T-helper 2 cell treated with Interferon-gamma antibody and Interleukin-4, amounts not matched to agents 5 μg/mL and 100 μg/mL, for 36 hours (primary cell): Measurements from ENCODE around the gene PLA2G4B.
A peak's percentile ranks its signal among the peaks of the same experiment; 100 is the strongest.

Source experiments
- DNase-seq: peaks from one replicate; pipeline ENCODE4 v3.0.0; 2021; ENCODE audit warnings: low spot score
- H3K27ac Mint-ChIP-seq: one replicate; pipeline ENCODE4 v1.8.0; 2021; ENCODE audit warnings: mild to moderate bottlenecking, mixed read lengths
- H3K27me3 Mint-ChIP-seq: one replicate; pipeline ENCODE4 v1.8.0; 2021; ENCODE audit warnings: low read depth, mixed read lengths
- H3K36me3 Mint-ChIP-seq: one replicate; pipeline ENCODE4 v1.8.0; 2021; ENCODE audit warnings: low read depth, mixed read lengths
- H3K4me1 Mint-ChIP-seq: one replicate; pipeline ENCODE4 v1.8.0; 2021; ENCODE audit warnings: low read depth, mixed read lengths
- H3K4me3 Mint-ChIP-seq: one replicate; pipeline ENCODE4 v1.8.0; 2022; ENCODE audit warnings: mild to moderate bottlenecking, moderate library complexity, mixed read lengths
- H3K9me3 Mint-ChIP-seq: one replicate; pipeline ENCODE4 v1.8.0; 2021; ENCODE audit warnings: mixed read lengths

The PLA2G4B gene

GRCh38 chr15:41881550-41881919 lies 42.9 kb downstream of the PLA2G4B start:
- Mint-ChIP-seq H3K36me3 (no peaks in the 10 kb centered on the region), H3K27ac (no peak overlapping the region), H3K4me1 (peaks cover 3% of the 10 kb centered on the region), H3K27me3 (peaks cover 11% of the 10 kb centered on the region), H3K4me3 (no peak overlapping the region), H3K9me3 (no peaks in the 10 kb centered on the region)
- DNase-seq, result no peak

GRCh38 chr15:41881920-41882688 lies 43.5 kb downstream of the PLA2G4B start:
- H3K27me3 Mint-ChIP-seq, result peaks cover 11% of the 10 kb centered on the region
- no peaks in the 10 kb centered on the region for H3K9me3 Mint-ChIP-seq
- no peaks in the 10 kb centered on the region for H3K36me3 Mint-ChIP-seq
- H3K27ac Mint-ChIP-seq, result no peak overlapping the region
- H3K4me3 Mint-ChIP-seq, result no peak overlapping the region
- DNase-seq, result peak; percentile 6
- peaks cover 3% of the 10 kb centered on the region for H3K4me1 Mint-ChIP-seq

DNA sequence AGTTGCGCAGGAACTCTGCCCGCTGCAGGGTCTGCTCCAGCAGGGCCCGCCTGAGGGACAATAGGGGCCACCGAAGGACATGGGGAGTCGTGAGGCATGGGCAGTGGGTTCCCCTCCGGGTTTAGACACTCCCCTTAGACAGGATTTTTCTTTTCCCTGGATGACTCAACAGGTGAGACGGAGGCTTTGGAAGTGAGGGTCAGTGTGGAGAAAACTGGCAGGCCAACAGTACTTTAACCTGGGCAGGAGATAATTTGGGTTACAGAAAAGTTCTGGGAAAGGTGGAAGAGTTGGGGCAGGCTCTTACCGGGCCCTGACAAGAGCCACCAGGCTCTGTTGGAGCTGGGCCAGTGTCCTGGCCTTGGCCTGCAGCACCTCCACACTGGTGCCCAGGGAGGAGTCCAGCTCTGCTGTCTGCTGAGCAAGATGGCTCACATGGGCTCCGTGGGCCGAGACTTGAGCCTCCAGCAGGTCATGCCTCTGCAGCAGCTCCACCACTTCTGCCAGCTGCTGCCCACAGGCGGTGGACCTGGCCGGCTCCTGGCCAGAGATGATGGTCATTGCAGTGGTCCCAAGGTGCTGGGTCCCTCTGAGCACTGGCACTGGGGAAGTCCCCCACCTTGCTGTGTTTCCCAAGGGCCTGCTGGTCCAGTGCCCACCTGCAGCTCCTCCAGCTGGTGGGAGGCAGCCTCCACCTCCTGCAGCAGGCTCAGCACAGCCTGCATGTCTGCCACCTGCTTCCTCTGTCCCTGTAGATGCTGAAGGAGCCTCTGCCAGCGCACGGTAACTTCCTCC lies 44.2 kb downstream of the PLA2G4B start:
- H3K4me1 Mint-ChIP-seq, result peaks cover 3% of the 10 kb centered on the region
- DNase-seq, result no peak
- no peaks in the 10 kb centered on the region for H3K9me3 Mint-ChIP-seq
- H3K27me3 Mint-ChIP-seq, result peaks cover 11% of the 10 kb centered on the region
- H3K27ac Mint-ChIP-seq, result no peak overlapping the region
- H3K36me3 Mint-ChIP-seq, result no peaks in the 10 kb centered on the region
- H3K4me3 Mint-ChIP-seq, result no peak overlapping the region

- Mint-ChIP-seq H3K27ac (no peak overlapping the region), H3K4me1 (peaks cover 3% of the 10 kb centered on the region), H3K36me3 (no peaks in the 10 kb centered on the region), H3K4me3 (no peak overlapping the region), H3K27me3 (peaks cover 11% of the 10 kb centered on the region), H3K9me3 (no peaks in the 10 kb centered on the region)
- DNase-seq, result no peak
Measured at GRCh38 chr15:41883484-41883825, 44.8 kb downstream of the PLA2G4B start.

DNA sequence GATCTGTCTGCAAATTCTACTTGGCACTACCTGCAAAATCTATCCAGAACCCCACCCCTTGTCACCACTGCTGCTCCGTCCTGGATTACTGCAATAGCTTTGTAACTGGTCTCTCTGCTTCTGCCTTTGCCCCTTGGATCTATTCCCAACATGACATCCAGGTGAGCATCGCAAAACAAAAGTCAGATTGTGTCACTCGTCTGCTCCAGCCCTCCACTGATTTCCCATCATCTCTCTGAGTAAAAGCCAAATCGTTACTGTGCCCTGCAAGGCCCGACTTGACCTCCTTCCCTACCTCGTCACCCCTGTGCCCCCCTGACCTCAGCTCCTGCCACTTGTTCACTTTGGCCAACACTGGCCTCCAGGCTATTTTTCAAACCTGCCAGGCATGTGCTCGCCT lies 45.8 kb downstream of the PLA2G4B start:
- no peak overlapping the region for H3K27ac Mint-ChIP-seq
- no peak for DNase-seq
- no peak overlapping the region for H3K4me3 Mint-ChIP-seq
- peaks cover 9% of the 10 kb centered on the region for H3K27me3 Mint-ChIP-seq
- H3K9me3 Mint-ChIP-seq, result no peaks in the 10 kb centered on the region
- H3K36me3 Mint-ChIP-seq, result no peaks in the 10 kb centered on the region
- H3K4me1 Mint-ChIP-seq, result peaks cover 7% of the 10 kb centered on the region

DNA sequence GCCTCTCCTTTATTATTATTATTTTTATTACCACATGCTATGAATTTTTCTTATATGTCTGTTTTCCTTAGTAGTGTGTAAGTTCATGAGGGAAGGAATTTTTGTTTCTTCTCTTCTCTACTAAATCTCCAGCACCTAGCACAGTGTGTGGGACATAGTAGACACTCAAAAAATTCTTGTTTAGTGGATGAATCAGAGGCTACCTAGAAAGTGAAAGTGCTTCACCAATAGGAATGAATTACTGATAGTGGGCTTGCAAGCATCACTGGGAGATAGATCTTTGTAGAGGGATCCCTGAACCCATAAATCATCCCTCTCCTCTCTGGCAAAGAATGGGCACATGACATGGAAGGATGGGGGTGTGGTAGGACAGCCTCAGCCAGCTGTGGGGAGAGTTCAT lies 46.7 kb downstream of the PLA2G4B start:
- Mint-ChIP-seq H3K4me3 (no peak overlapping the region), H3K4me1 (peaks cover 7% of the 10 kb centered on the region), H3K9me3 (no peaks in the 10 kb centered on the region), H3K36me3 (no peaks in the 10 kb centered on the region), H3K27ac (peak overlapping the region; percentile 24), H3K27me3 (peaks cover 7% of the 10 kb centered on the region)
- no peak for DNase-seq

DNA sequence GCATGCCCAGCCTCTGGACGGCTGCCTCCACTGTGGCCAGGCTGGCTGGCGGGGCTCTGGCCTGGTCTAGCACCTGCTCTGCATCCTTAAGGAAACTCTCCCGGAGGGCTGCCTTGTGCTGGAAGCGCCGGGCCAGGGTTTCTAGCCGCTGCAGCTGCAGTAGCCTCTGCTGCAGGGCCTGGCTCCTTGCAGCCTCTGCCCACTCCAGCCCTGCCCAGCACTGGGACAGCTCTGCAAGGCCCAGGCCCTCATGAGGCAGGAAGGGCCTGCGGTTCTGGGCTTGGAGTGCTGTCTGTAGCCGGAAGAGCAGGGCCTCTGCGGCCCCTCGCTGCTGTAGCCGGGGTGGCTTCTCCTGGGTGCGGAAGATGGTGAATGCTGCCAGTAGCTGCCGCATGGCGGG lies 47.2 kb downstream of the PLA2G4B start:
- Mint-ChIP-seq H3K27ac (no peak overlapping the region), H3K4me1 (peaks cover 7% of the 10 kb centered on the region), H3K9me3 (no peaks in the 10 kb centered on the region), H3K27me3 (peaks cover 7% of the 10 kb centered on the region), H3K36me3 (no peaks in the 10 kb centered on the region), H3K4me3 (no peak overlapping the region)
- DNase-seq, result no peak

DNA sequence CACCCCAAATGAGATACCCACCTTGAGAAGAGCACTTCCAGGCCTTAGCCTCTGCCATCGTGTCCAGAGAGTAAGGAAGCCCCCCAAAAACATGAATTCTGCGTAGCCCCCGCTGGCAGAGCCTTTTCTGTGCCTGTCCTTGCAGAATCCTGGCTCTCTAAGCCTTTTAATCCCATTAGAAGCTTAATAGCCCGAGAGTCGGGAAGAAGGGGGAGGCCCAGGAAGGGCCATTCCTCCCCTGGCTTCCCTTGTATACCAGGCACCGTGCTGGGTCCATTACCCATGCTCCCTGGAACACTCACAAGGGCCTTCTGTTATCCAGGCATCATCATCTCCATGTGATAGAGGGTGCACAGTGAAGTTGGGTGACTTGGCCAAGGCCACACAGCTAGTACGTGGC lies 48.1 kb downstream of the PLA2G4B start:
- peaks cover 7% of the 10 kb centered on the region for H3K4me1 Mint-ChIP-seq
- H3K27me3 Mint-ChIP-seq, result no peaks in the 10 kb centered on the region
- no peaks in the 10 kb centered on the region for H3K9me3 Mint-ChIP-seq
- DNase-seq, result no peak
- no peak overlapping the region for H3K4me3 Mint-ChIP-seq
- no peaks in the 10 kb centered on the region for H3K36me3 Mint-ChIP-seq
- no peak overlapping the region for H3K27ac Mint-ChIP-seq

- no peaks in the 10 kb centered on the region for H3K36me3 Mint-ChIP-seq
Measured at GRCh38 chr15:41887161-41887560, 48.5 kb downstream of the PLA2G4B start.

GRCh38 chr15:41887893-41888292 lies 49.2 kb downstream of the PLA2G4B start:
- no peaks in the 10 kb centered on the region for H3K9me3 Mint-ChIP-seq
- no peaks in the 10 kb centered on the region for H3K27me3 Mint-ChIP-seq
- H3K27ac Mint-ChIP-seq, result no peak overlapping the region
- DNase-seq, result no peak
- no peaks in the 10 kb centered on the region for H3K36me3 Mint-ChIP-seq
- H3K4me1 Mint-ChIP-seq, result peaks cover 12% of the 10 kb centered on the region
- no peak overlapping the region for H3K4me3 Mint-ChIP-seq

More at GRCh38 chr15:41887161-41887560, 48.5 kb downstream of the PLA2G4B start:
- H3K27ac Mint-ChIP-seq, result no peak overlapping the region
- DNase-seq, result no peak
- no peaks in the 10 kb centered on the region for H3K27me3 Mint-ChIP-seq
- peaks cover 7% of the 10 kb centered on the region for H3K4me1 Mint-ChIP-seq
- H3K4me3 Mint-ChIP-seq, result no peak overlapping the region
- H3K9me3 Mint-ChIP-seq, result no peaks in the 10 kb centered on the region

GRCh38 chr15:41888662-41889253 lies 50.1 kb downstream of the PLA2G4B start:
- Mint-ChIP-seq H3K4me1 (peaks cover 15% of the 10 kb centered on the region), H3K27me3 (no peaks in the 10 kb centered on the region), H3K9me3 (no peaks in the 10 kb centered on the region), H3K27ac (peak overlapping the region; percentile 6), H3K36me3 (no peaks in the 10 kb centered on the region), H3K4me3 (no peak overlapping the region)
- no peak for DNase-seq

DNA sequence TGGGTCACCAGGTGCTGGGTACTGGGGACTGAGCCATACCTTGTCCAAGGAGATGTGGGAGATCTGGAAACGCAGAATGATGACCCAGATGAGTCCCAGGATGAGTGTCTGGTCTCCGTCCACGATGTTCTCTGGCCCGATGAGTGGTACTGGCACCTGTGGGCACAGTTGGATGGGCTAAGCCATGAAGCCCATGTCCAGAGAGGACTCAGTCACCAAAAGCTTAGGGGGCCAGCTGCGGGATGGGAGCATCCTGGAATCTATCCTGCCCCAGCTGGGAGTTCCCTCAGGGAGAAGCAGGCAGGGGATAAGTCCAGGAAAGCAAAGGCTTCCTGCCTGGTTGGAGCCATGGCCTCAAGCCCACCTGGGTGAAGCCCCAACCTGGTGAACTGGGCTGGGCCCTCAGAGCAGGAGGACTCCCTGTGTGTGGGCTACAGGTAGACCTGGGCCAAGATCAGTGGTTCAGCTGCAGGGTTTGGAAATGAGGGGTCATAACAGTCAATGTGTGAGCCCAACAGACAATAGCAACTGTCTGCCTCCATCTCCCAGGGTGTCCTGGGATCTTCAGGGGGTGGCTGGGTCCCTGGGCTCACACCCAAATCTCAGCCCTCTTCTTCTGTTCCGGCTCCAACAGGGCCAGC lies 51.5 kb downstream of the PLA2G4B start:
- no peaks in the 10 kb centered on the region for H3K36me3 Mint-ChIP-seq
- no peak overlapping the region for H3K4me3 Mint-ChIP-seq
- H3K27ac Mint-ChIP-seq, result no peak overlapping the region
- H3K4me1 Mint-ChIP-seq, result peaks cover 24% of the 10 kb centered on the region
- no peaks in the 10 kb centered on the region for H3K27me3 Mint-ChIP-seq
- no peak for DNase-seq
- H3K9me3 Mint-ChIP-seq, result no peaks in the 10 kb centered on the region

- Mint-ChIP-seq H3K4me3 (no peak overlapping the region), H3K27me3 (no peaks in the 10 kb centered on the region), H3K9me3 (no peaks in the 10 kb centered on the region), H3K4me1 (peaks cover 27% of the 10 kb centered on the region), H3K27ac (no peak overlapping the region), H3K36me3 (no peaks in the 10 kb centered on the region)
- no peak for DNase-seq
Measured at GRCh38 chr15:41891226-41891625, 52.6 kb downstream of the PLA2G4B start.

DNA sequence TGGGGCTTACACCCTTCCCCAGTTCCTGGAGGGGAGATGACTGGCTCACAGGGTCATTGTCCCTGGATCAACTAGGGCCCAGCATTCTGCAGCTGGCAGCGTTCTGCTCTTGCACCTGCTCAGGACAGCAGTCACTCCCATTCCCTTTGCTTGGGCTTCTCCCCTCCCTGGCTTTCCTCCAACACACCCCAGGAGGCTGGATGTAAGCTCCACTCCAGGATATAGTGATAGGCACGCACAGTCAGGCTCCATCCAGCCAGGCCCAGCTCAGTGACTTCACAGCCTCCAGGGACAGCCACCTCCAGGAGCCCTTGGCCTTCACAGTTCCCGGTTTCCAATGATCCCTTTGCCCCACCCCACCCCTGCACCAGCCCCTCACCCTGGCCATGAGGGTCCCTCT lies 53.3 kb downstream of the PLA2G4B start:
- Mint-ChIP-seq H3K4me3 (no peak overlapping the region), H3K27me3 (no peaks in the 10 kb centered on the region), H3K27ac (no peak overlapping the region), H3K4me1 (peaks cover 27% of the 10 kb centered on the region), H3K9me3 (no peaks in the 10 kb centered on the region), H3K36me3 (no peaks in the 10 kb centered on the region)
- DNase-seq, result no peak
